IMR-90 (cell line): ENCODE measurements around the gene EEIG2. TPM values are rescaled to one million over a fixed set of nuclear protein-coding genes. Genes with fewer than 3 reads are reported as not detected.

Source experiments
- ATAC-seq: fragments of 200-7000 bp; cut with Tn5 transposase; 2 replicates; pipeline ENCODE4 v1.9.1; 2020; ENCODE audit warnings: low read depth, mild to moderate bottlenecking, moderate library complexity
- BruUV-seq: library from RNA; stranded (reverse); fragments of 400-500 nt; replicated peaks from 2 replicates; lab custom pipeline; 2021; lab: Mats Ljungman, UMichigan
- CTCF ChIA-PET: fragments of 300-600 bp; formaldehyde crosslinking; extraction: SDS; loops from one replicate; lab custom pipeline; 2021; ENCODE audit warnings: antibody characterized with exemption; lab: Yijun Ruan, JAX
- POLR2A ChIA-PET: fragments of 300-600 bp; sonication (Branson Sonifier 250); formaldehyde crosslinking; loops from one replicate; lab custom pipeline; 2022; ENCODE audit warnings: antibody characterized with exemption; ENCODE audit not compliant: unreplicated experiment; lab: Charles Lee
- DNase-seq: peaks from one replicate; pipeline ENCODE4 v3.0.0; 2013
- H2AFZ ChIP-seq: replicated peaks from 2 replicates; pipeline ENCODE3; 2013; ENCODE audit warnings: low read length, mild to moderate bottlenecking; ENCODE audit not compliant: poor library complexity
- H2AK5ac ChIP-seq: 2 replicates; pipeline ENCODE4 v1.6.1; 2013; ENCODE audit warnings: low read depth, low read length, inconsistent platforms
- H2AK9ac ChIP-seq: replicated peaks from 2 replicates; pipeline ENCODE3; 2013; ENCODE audit warnings: mild to moderate bottlenecking, low read depth, low read length, moderate library complexity; ENCODE audit not compliant: poor library complexity
- H2BK120ac ChIP-seq: 2 replicates; pipeline ENCODE4 v1.6.1; 2013; ENCODE audit warnings: low read depth, low read length, inconsistent platforms
- H2BK15ac ChIP-seq: 3 replicates; pipeline ENCODE4 v1.6.1; 2013; ENCODE audit warnings: low read depth, low read length, inconsistent platforms
- H2BK20ac ChIP-seq: 2 replicates; pipeline ENCODE4 v1.6.1; 2013; ENCODE audit warnings: low read depth, mild to moderate bottlenecking, inconsistent platforms, low read length, moderate library complexity
- H2BK5ac ChIP-seq: 2 replicates; pipeline ENCODE4 v1.6.1; 2013; ENCODE audit warnings: mild to moderate bottlenecking, low read depth, low read length, inconsistent platforms; ENCODE audit not compliant: poor library complexity, severe bottlenecking
- H3K14ac ChIP-seq: replicated peaks from 2 replicates; pipeline ENCODE4 v1.6.1; 2013; ENCODE audit warnings: low read depth, low read length, inconsistent platforms
- H3K18ac ChIP-seq: 2 replicates; pipeline ENCODE4 v1.6.1; 2013; ENCODE audit warnings: low read depth, low read length, control low read depth
- H3K23ac ChIP-seq: 2 replicates; pipeline ENCODE4 v1.6.1; 2013; ENCODE audit warnings: low read depth, low read length, inconsistent platforms
- H3K27ac ChIP-seq: 2 replicates; pipeline ENCODE4 v1.5.1; 2013; ENCODE audit warnings: mild to moderate bottlenecking, control low read depth, low read length; ENCODE audit not compliant: insufficient read depth
- H3K27me3 ChIP-seq: 2 replicates; pipeline ENCODE4 v1.6.1; 2013; ENCODE audit warnings: low read length; ENCODE audit not compliant: control insufficient read depth, insufficient read depth
- H3K36me3 ChIP-seq: 2 replicates; pipeline ENCODE4 v1.6.1; 2013; ENCODE audit warnings: low read length, mixed read lengths; ENCODE audit not compliant: control insufficient read depth, insufficient read depth
- H3K4ac ChIP-seq: 2 replicates; pipeline ENCODE4 v1.6.1; 2013; ENCODE audit warnings: low read depth, low read length, inconsistent platforms
- H3K4me1 ChIP-seq: 2 replicates; pipeline ENCODE4 v1.6.1; 2013; ENCODE audit warnings: low read length, mixed read lengths; ENCODE audit not compliant: control insufficient read depth, insufficient read depth
- H3K4me2 ChIP-seq: 2 replicates; pipeline ENCODE4 v1.6.1; 2013; ENCODE audit warnings: low read depth, mild to moderate bottlenecking, control low read depth, low read length, moderate library complexity
- H3K4me3 ChIP-seq: 2 replicates; pipeline ENCODE4 v1.5.1; 2013; ENCODE audit warnings: low read depth, mild to moderate bottlenecking, control low read depth, low read length, moderate library complexity; ENCODE audit not compliant: insufficient read depth
- H3K56ac ChIP-seq: 2 replicates; pipeline ENCODE4 v1.6.1; 2013; ENCODE audit warnings: low read length, inconsistent platforms; ENCODE audit not compliant: insufficient read depth; ENCODE audit errors: extremely low read depth
- H3K79me1 ChIP-seq, 2 experiments: 2 replicates each; pipeline ENCODE4 v1.6.1; 2013; ENCODE audit warnings: low read length in 2 of 2, inconsistent platforms in 1 of 2, low read depth in 1 of 2
- H3K9ac ChIP-seq: 2 replicates; pipeline ENCODE4 v1.6.1; 2013; ENCODE audit warnings: low read depth, low read length, control low read depth
- H3K9me1 ChIP-seq: 2 replicates; pipeline ENCODE4 v1.6.1; 2013; ENCODE audit warnings: low read length, inconsistent platforms; ENCODE audit not compliant: insufficient read depth
- H3K9me3 ChIP-seq: 2 replicates; pipeline ENCODE4 v1.6.1; 2013; ENCODE audit warnings: low read length; ENCODE audit not compliant: control insufficient read depth, insufficient read depth
- H4K20me1 ChIP-seq: 2 replicates; pipeline ENCODE4 v1.6.1; 2013; ENCODE audit warnings: low read length, inconsistent platforms; ENCODE audit not compliant: insufficient read depth
- H4K5ac ChIP-seq: 2 replicates; pipeline ENCODE4 v1.6.1; 2013; ENCODE audit warnings: mild to moderate bottlenecking, low read depth, low read length, control low read depth
- H4K8ac ChIP-seq, 2 experiments: 2 replicates each; pipeline ENCODE4 v1.6.1; 2013; ENCODE audit warnings: low read depth in 2 of 2, low read length in 2 of 2, control low read depth in 1 of 2, inconsistent platforms in 1 of 2
- H4K91ac ChIP-seq: 2 replicates; pipeline ENCODE4 v1.6.1; 2013; ENCODE audit warnings: low read depth, low read length, inconsistent platforms; ENCODE audit not compliant: insufficient read depth
- BHLHE40 ChIP-seq: fragments of 150-350 bp; IDR thresholded peaks from 2 replicates; pipeline ENCODE4 v1.6.1; 2016; ENCODE audit warnings: mild to moderate bottlenecking, low read depth, low read length
- CEBPB ChIP-seq: IDR thresholded peaks from 2 replicates; pipeline ENCODE4 v1.6.1; 2012; ENCODE audit warnings: low read depth, low read length, improper control_type of control experiment
- CTCF ChIP-seq: conservative IDR thresholded peaks from 2 replicates; pipeline ENCODE4 v1.5.1; 2012; ENCODE audit warnings: mild to moderate bottlenecking, low read depth, low read length, improper control_type of control experiment
- ELK1 ChIP-seq: fragments of 150-350 bp; IDR thresholded peaks from 2 replicates; pipeline ENCODE4 v1.6.1; 2016; ENCODE audit warnings: low read depth, mild to moderate bottlenecking, low read length, moderate library complexity, borderline replicate concordance
- FOS ChIP-seq: fragments of 150-350 bp; IDR thresholded peaks from 2 replicates; pipeline ENCODE4 v1.6.1; 2016; ENCODE audit warnings: low read depth, low read length
- MAFK ChIP-seq: IDR thresholded peaks from 2 replicates; pipeline ENCODE4 v1.6.1; 2012; ENCODE audit warnings: low read depth, low read length, improper control_type of control experiment
- MAZ ChIP-seq: IDR thresholded peaks from 2 replicates; pipeline ENCODE4 v1.6.1; 2012; ENCODE audit warnings: low read depth, mild to moderate bottlenecking, low read length, improper control_type of control experiment, moderate library complexity, borderline replicate concordance
- NFE2L2 ChIP-seq: fragments of 150-350 bp; IDR thresholded peaks from 2 replicates; pipeline ENCODE4 v1.6.1; 2016; ENCODE audit warnings: low read depth, mild to moderate bottlenecking, low read length
- RAD21 ChIP-seq: IDR thresholded peaks from 2 replicates; pipeline ENCODE4 v1.6.1; 2012; ENCODE audit warnings: low read length, improper control_type of control experiment
- RCOR1 ChIP-seq: IDR thresholded peaks from 2 replicates; pipeline ENCODE4 v1.6.1; 2012; ENCODE audit warnings: mild to moderate bottlenecking, low read length, improper control_type of control experiment; ENCODE audit not compliant: insufficient replicate concordance
- SMC3 ChIP-seq: fragments of 150-350 bp; IDR thresholded peaks from 2 replicates; pipeline ENCODE4 v1.6.1; 2016; ENCODE audit warnings: low read depth, mild to moderate bottlenecking, antibody characterized with exemption, low read length, moderate library complexity
- WGBS, 2 experiments: methylation state at CpG; one replicate each; pipeline versions ENCODE4 v1.1.5 to v1.1.7; 2013; ENCODE audit warnings: missing lambda C conversion rate in 2 of 2; ENCODE audit not compliant: insufficient read length in 1 of 2; ENCODE audit errors: extremely low coverage in 2 of 2; 5-methylcytosine and 5-hydroxymethylcytosine counted together
- dilution Hi-C: fragments of 300-500 bp; cut with HindIII; formaldehyde crosslinking; loops from one replicate; pipeline ENCODE4 v1.14.3; 2018; ENCODE audit warnings: low sequenced_read_pairs; ENCODE audit not compliant: unreplicated experiment
- in situ Hi-C: fragments of 300-500 bp; cut with MboI; formaldehyde crosslinking; loops from 3 replicates; pipeline ENCODE4 v1.14.3; 2019; ENCODE audit warnings: low sequenced_read_pairs, inconsistent platforms, mixed read lengths
- intact Hi-C: fragments of 100-400 bp; cut with micrococcal nuclease; formaldehyde crosslinking; loops from 2 replicates; pipeline ENCODE4 v1.10.0; 2022
- polyA plus RNA-seq, 3 experiments: library from polyadenylated mRNA; depleted of rRNA; stranded (reverse); fragments of >200 nt; gene quantifications; 2 replicates each; pipeline ENCODE4 v1.2.3, GENCODE V29; 2012; ENCODE audit warnings: low replicate concordance in 1 of 3
- total RNA-seq: library from RNA; depleted of rRNA; stranded (reverse); fragments of >200 nt; gene quantifications from 2 replicates; pipeline ENCODE4 v1.2.3, GENCODE V29; 2012
- TF ChIP-seq, protein P1 (sequence below): fragments of 150-350 bp; IDR thresholded peaks from 2 replicates; pipeline ENCODE4 v1.6.1; 2017; ENCODE audit warnings: mild to moderate bottlenecking, antibody characterized with exemption, low read length, low read depth

EEIG2 gene
- total and polyA plus RNA-seq, 2 of the 4 experiments (the other 2 are of a cell fraction), result 1.7 to 4.8 TPM

DNA sequence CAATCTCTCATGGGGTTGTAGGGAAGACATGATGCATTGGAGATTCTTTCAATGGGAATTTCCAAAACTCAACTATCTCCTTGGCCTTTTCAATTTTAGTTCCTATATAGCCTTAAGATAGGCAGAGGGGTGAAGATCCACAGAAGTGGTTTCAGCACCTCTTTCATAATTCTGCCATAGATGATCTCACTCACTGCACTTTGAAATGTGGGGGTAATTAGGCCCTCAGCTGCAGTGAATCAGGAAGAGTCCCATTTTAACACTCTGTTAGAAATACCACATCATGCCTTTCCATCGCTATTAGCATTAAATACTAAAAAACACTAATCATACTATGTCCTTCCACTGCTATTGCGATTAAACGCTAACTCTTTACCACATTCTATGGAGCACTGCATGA lies 25.1 kb upstream of the EEIG2 start:
- POLR2A ChIA-PET, result no interaction called here
- dilution Hi-C loops, result no loop called here

More for the DNA sequence above, 25.1 kb upstream of the EEIG2 start:
- Histone ChIP-seq H3K56ac (no peak overlapping the region), H2AK5ac (no peak overlapping the region), H4K5ac (no peak overlapping the region), H2AFZ (no peak overlapping the region), H3K4me2 (no peak overlapping the region), H3K9me1 (no peaks in the 10 kb centered on the region), H3K14ac (no peak overlapping the region), H2BK120ac (no peak overlapping the region), H3K4me1 (no peaks in the 10 kb centered on the region), H3K79me1 (no peaks in the 10 kb centered on the region), H3K9me3 (no peaks in the 10 kb centered on the region), H3K23ac (no peak overlapping the region), H4K8ac (no peak overlapping the region), H3K9ac (no peak overlapping the region), H3K4ac (no peak overlapping the region), H2AK9ac (no peak overlapping the region), H2BK5ac (no peak overlapping the region), H2BK15ac (no peak overlapping the region), H3K36me3 (no peaks in the 10 kb centered on the region), H4K20me1 (no peaks in the 10 kb centered on the region), H3K27me3 (peaks cover 5% of the 10 kb centered on the region; the same call in 1 of the 2 replicates), H3K4me3 (no peak overlapping the region), H2BK20ac (no peak overlapping the region), H3K18ac (no peak overlapping the region), H4K91ac (no peak overlapping the region), H3K27ac (no peak overlapping the region)
- DNase-seq (no peak), ATAC-seq (no peak)
- CTCF ChIA-PET, result no interaction called here
- intact Hi-C loops (no loop called here), in situ Hi-C loops (no loop called here)
- TF ChIP-seq SMC3 (no peak), MAZ (no peak), FOS (no peak), CEBPB (no peak), BHLHE40 (no peak), MAFK (no peak), ELK1 (no peak), RAD21 (no peak), RCOR1 (no peak), NFE2L2 (no peak), CTCF (no peak)
- TF ChIP-seq, protein P1, sequence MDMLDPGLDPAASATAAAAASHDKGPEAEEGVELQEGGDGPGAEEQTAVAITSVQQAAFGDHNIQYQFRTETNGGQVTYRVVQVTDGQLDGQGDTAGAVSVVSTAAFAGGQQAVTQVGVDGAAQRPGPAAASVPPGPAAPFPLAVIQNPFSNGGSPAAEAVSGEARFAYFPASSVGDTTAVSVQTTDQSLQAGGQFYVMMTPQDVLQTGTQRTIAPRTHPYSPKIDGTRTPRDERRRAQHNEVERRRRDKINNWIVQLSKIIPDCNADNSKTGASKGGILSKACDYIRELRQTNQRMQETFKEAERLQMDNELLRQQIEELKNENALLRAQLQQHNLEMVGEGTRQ, result no peak
- 86% methylated on average over 3 of the region's 3 CpGs; no CpG with 5 or more reads in 1 of the 2 experiments for WGBS, 2 experiments
- BruUV-seq, result no TSS peak
